GM18499 (cell line): ENCODE data around the gene ARSD.

Source experiments
- ATAC-seq: cut with Tn5 transposase; IDR thresholded peaks from one replicate; pipeline ENCODE4 v1.9.1; 2021; ENCODE audit warnings: moderate number of reproducible peaks; ENCODE audit not compliant: insufficient read depth, unreplicated experiment

Gene ARSD

GRCh38 chrX:2862404-2862803, 66.7 kb downstream of the ARSD start:
- ATAC-seq: no peak

DNA sequence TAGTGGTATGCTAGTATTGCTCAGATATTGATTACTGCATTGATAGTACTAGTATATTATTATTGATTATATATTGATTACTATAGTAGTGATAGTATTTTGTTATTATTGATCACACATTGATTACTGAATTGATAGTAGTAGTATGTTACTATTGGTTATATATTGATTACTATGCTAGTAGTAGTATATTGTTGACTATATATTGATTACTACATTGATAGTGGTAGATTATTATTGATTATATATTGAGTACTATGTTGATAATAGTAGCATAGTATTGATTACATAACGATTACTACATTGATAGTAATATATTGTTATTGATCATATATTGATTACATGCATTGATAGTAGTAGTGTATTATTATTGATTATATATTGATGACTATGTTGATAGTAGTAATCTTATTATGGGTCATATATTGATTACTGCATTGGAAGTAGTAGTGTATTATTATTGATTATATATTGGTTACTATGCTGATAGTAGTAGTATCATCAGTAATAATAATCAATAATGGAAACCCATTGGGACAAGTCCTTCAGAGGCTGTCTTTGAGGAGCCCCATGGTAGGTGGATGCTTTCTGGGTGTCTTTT, 69.8 kb downstream of the ARSD start:
- ATAC-seq: no peak

DNA sequence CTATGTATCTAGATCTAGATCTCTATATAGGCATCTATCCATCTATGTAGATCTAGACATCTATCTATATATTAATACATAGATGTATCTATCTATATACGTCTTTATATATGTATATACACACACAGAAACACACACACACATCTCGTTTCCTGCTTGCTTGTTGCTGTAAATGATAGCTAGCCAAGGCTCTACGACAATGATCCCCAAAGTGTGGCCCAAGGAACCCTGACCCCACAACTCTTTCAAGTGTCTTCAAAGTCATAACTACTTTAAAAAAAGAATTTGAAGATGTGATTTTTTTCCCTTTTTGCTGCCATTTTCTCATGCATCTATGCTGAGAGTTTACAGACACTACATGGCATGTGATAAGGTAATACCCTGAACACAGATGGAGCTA, 71.6 kb downstream of the ARSD start:
- ATAC-seq: no peak

- no peak for ATAC-seq
Measured at GRCh38 chrX:2855761-2856160, 73.4 kb downstream of the ARSD start.

DNA sequence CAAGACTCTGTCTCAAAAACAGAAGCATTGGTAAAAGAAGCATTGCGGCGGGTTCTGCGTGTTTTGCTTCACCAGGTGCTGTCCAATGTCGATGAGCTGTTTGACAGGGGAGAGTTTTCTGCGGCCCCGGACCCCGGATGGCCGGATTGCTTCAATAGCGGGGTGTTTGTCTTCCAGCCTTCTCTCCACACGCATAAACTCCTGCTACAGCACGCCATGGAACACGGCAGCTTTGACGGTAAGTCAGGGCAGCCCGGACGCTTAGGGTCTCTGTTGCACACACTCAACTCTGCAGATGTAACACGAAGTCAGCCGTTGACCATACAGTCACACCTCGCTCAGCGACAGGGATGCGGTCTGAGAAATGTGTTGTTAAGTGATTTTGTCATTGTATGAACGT, 74.2 kb downstream of the ARSD start:
- no peak for ATAC-seq
